Measurements from ENCODE around the gene CMSS1.

DNA sequence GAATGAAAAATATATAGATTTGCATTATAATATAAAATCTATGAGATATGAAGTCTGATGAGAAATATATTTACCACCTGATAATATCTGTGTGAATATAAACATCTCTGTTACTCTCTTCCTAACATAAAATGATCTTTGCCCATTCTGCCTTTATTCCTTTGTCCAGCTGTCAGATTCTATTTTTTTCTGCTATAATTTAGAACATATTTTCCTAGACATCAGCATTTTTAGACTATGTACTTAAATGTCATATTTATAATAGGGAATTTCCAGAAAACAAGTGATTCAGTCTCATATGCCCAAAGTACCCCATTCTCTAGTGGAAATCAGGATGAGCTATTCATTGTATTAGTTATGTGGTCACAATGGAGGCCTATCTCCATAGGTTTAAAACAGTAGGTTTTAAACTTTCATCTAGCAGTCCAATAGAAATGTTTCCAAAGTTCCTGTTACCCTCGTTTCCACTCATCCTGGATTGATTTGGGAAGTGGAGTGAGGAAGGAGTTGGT, 213.3 kb downstream of the CMSS1 start:
- TF ChIP-seq, protein P1, sequence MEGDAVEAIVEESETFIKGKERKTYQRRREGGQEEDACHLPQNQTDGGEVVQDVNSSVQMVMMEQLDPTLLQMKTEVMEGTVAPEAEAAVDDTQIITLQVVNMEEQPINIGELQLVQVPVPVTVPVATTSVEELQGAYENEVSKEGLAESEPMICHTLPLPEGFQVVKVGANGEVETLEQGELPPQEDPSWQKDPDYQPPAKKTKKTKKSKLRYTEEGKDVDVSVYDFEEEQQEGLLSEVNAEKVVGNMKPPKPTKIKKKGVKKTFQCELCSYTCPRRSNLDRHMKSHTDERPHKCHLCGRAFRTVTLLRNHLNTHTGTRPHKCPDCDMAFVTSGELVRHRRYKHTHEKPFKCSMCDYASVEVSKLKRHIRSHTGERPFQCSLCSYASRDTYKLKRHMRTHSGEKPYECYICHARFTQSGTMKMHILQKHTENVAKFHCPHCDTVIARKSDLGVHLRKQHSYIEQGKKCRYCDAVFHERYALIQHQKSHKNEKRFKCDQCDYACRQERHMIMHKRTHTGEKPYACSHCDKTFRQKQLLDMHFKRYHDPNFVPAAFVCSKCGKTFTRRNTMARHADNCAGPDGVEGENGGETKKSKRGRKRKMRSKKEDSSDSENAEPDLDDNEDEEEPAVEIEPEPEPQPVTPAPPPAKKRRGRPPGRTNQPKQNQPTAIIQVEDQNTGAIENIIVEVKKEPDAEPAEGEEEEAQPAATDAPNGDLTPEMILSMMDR (conservative IDR thresholded peaks at IDR 0.05), result no peak
- TF ChIP-seq ZFX (IDR thresholded peaks at IDR 0.05), result no peak

Data from C4-2B (cell line).